Lower leg skin (tissue), 4 donors: ENCODE results near the gene PCCA. TPM values are rescaled to one million over a fixed set of nuclear protein-coding genes. Genes with fewer than 3 reads are reported as not detected.

Experiments
- DNase-seq, 2 donors: peaks; one replicate each; pipeline ENCODE4 v3.0.0-alpha.2; 2019; ENCODE audit warnings: low spot score in 2 of 2
- H3K4me3 ChIP-seq: fragments of 200-600 bp; sonication (generic); 2 replicates; pipeline ENCODE4 v1.5.1; 2017; ENCODE audit warnings: mild to moderate bottlenecking, low read depth; ENCODE audit not compliant: poor library complexity, severe bottlenecking
- POLR2A ChIP-seq, 2 donors: fragments of 450-650 bp; IDR thresholded peaks; one replicate each; pipeline ENCODE4 v1.6.1; 2016 to 2017; ENCODE audit warnings: antibody characterized with exemption in 2 of 2, mild to moderate bottlenecking in 1 of 2, moderate library complexity in 1 of 2
- WGBS, 2 donors: methylation state at CpG; one replicate each; pipeline ENCODE4 v1.1.5; 2018; 5-methylcytosine and 5-hydroxymethylcytosine counted together
- intact Hi-C: fragments of 100-400 bp; cut with DNase I; formaldehyde crosslinking; loops from one replicate; pipeline ENCODE4 v1.15.0; 2023; ENCODE audit warnings: low total_unique reads
- total RNA-seq, 4 donors: library from RNA; depleted of rRNA; stranded (reverse); fragments of >200 nt; gene quantifications; one replicate each; pipeline ENCODE4 v1.1.0, GENCODE V29; 2016
- TF ChIP-seq, protein P1 (sequence below), 3 donors: fragments of 450-650 bp; IDR thresholded peaks; one replicate each; pipeline ENCODE4 v1.5.1; 2016; ENCODE audit warnings: antibody characterized with exemption in 3 of 3, mild to moderate bottlenecking in 3 of 3, moderate library complexity in 2 of 3

PCCA gene
- total RNA-seq, 4 donors from 2014 or later, result 24.3 to 34.2 (median 26.2) TPM

DNA sequence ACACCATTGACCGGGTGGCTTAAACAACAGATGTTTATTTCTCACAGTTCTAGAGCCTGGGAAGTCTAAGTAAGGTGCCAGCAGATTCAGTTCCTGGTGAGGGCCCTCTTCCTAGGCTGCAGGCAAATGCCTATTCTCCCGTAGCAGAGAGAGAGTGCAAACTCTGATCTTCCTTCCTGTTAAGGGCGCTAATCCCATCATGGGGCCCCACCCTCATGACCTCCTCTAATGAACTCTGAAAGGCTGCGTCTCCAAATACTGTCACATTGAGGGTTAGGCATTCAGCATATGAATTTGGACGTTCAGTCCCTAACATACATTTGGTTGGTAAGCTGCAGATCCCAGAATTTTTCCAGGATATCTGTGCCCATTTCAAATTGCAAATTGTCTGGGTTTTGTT is 370.9 kb downstream of the PCCA start:
- WGBS, 2 donors, result 96 to 98% methylated on average over 5 of the region's 5 CpGs
- DNase-seq, result no peak
- intact Hi-C loops, result no loop called here
- no peak overlapping the region for H3K4me3 ChIP-seq
- TF ChIP-seq, protein P1, sequence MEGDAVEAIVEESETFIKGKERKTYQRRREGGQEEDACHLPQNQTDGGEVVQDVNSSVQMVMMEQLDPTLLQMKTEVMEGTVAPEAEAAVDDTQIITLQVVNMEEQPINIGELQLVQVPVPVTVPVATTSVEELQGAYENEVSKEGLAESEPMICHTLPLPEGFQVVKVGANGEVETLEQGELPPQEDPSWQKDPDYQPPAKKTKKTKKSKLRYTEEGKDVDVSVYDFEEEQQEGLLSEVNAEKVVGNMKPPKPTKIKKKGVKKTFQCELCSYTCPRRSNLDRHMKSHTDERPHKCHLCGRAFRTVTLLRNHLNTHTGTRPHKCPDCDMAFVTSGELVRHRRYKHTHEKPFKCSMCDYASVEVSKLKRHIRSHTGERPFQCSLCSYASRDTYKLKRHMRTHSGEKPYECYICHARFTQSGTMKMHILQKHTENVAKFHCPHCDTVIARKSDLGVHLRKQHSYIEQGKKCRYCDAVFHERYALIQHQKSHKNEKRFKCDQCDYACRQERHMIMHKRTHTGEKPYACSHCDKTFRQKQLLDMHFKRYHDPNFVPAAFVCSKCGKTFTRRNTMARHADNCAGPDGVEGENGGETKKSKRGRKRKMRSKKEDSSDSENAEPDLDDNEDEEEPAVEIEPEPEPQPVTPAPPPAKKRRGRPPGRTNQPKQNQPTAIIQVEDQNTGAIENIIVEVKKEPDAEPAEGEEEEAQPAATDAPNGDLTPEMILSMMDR (IDR thresholded peaks at IDR 0.05), result no peak
- no peak for TF ChIP-seq POLR2A (IDR thresholded peaks at IDR 0.05)

DNA sequence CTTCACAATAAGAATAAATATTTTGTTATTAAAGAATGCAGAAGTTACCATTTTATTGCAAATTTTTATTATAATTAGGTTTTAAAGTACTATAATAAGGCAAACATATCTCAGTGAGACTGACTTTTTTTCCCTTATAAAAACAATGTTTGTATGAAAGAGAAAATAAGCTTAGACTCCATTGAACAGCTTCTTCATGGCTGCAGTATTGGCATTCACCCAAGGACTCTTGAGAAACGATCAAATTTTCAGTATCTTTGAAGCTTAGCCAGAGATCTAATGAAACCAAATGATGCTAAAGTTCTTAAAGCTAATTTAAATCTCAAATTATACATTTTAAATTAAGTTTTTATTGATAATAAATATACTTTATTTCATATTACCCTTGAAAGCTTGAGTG is 371.4 kb downstream of the PCCA start:
- DNase-seq, result no peak
- intact Hi-C loops, result no loop called here
- 18 to 26% methylated on average over 1 of the region's 1 CpG for WGBS, 2 donors
- H3K4me3 ChIP-seq, result no peak overlapping the region
- TF ChIP-seq POLR2A (IDR thresholded peaks at IDR 0.05), result no peak
- TF ChIP-seq, protein P1 (IDR thresholded peaks at IDR 0.05), result no peak

GRCh38 chr13:100460791-100461190 is 371.9 kb downstream of the PCCA start:
- 87 to 88% methylated on average over 2 of the region's 2 CpGs for WGBS, 2 donors
- intact Hi-C loops, result no loop called here
- no peak overlapping the region for H3K4me3 ChIP-seq
- no peak for DNase-seq
- TF ChIP-seq, protein P1 (IDR thresholded peaks at IDR 0.05), result no peak
- no peak for TF ChIP-seq POLR2A (IDR thresholded peaks at IDR 0.05)

DNA sequence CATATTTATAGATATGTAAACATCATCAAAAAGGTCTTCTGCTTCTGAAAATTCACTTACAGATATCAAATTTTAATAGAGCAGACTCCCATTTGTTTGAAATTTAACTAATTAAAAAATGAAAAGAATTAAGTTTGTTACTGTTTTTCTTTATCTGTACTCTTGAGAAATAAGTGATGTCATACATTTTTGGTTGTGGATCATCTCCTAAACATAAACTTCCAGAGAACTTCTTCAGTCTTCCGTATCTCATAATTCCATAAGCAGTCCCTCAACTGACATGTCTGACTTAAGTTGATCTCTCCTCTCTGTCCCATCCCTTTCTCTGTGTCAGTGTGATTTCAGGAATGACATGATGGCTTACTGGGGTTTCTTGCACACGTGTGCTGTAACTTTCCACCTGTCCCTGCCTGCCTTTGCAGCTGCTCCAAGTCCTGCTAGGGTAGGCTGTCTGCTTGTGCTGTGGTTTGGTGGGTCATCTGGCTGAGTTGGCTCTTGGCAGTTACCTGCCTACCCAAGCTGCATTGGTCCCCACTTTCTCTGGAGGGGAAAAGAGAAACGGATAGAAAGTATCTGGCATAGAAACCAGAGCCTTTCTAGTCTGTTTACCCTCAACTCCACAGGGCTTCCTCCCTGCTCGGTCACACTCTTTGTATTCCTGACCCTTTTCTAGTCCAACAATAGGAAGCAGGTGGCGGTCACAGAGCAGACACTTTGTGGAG is 372.6 kb downstream of the PCCA start:
- 73% methylated on average over 5 of the region's 5 CpGs for WGBS, 2 donors
- intact Hi-C loops, result no loop called here
- TF ChIP-seq, protein P1 (IDR thresholded peaks at IDR 0.05), result no peak
- TF ChIP-seq POLR2A (IDR thresholded peaks at IDR 0.05), result no peak

DNA sequence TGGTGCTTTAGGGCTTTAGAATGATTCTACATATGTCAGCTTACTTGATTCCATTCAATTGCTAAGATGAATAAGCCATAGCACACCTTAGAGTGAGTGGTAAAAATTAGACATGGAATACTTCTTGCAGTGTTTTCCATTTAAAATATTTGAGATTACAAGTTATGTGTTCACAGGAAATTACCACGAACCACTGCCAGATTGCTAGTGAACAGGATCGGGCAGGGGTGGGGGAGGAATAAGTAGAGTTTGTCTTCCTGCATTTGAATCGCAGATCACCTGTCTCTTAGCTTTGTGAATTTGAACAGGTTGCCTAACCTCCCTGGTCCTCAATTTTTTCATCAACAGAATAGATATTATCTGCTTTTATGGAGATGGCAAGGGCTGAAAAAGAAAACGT is 375.1 kb downstream of the PCCA start:
- WGBS, 2 donors, result 50 to 53% methylated on average over 4 of the region's 4 CpGs
- TF ChIP-seq POLR2A (IDR thresholded peaks at IDR 0.05), result no peak
- TF ChIP-seq, protein P1 (IDR thresholded peaks at IDR 0.05), result no peak
- no peak overlapping the region for H3K4me3 ChIP-seq
- intact Hi-C loops, result no loop called here
- no peak for DNase-seq

More for the DNA sequence above, 372.6 kb downstream of the PCCA start:
- no peak for DNase-seq
- H3K4me3 ChIP-seq, result no peak overlapping the region

DNA sequence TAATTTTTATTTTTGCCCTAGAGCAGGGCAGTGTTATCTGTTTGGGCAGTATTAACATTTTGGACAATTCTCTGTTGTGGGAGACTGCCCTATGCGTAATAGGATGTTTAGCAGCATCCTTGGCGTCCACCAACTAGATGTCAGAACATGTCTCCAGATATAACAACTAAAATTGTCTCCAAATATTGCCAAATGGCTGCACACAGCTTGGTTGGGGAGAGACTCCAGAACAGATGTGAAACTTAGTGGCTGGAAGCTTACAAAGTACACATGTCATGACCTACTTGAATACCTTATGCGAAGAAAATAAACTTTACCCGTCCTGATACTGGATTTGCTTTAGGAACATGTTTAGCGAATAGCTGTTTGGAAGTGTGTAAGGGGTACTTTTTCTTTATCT is 376.7 kb downstream of the PCCA start:
- intact Hi-C loops, result no loop called here
- WGBS, 2 donors, result 92 to 96% methylated on average over 5 of the region's 5 CpGs
- no peak overlapping the region for H3K4me3 ChIP-seq
- no peak for DNase-seq
- TF ChIP-seq POLR2A (IDR thresholded peaks at IDR 0.05), result no peak
- TF ChIP-seq, protein P1 (IDR thresholded peaks at IDR 0.05), result no peak
